ENCODE data around the gene BAIAP2L2.

GRCh38 chr22:38067028-38067415, 43.5 kb downstream of the BAIAP2L2 start:
- no peak for TF ChIP-seq ZFP30 (CRISPR knock-in tag; IDR thresholded peaks at IDR 0.05)
- no peak for TF ChIP-seq PPARA (CRISPR knock-in tag; IDR thresholded peaks at IDR 0.05; ENCODE audit: borderline replicate concordance)
- TF ChIP-seq CREB5 (CRISPR knock-in tag; IDR thresholded peaks at IDR 0.05; ENCODE audit: low read depth): no peak
- TF ChIP-seq ZNF8 (CRISPR knock-in tag; IDR thresholded peaks at IDR 0.05): no peak
- TF ChIP-seq ARNTL (CRISPR knock-in tag; IDR thresholded peaks at IDR 0.05; ENCODE audit: borderline replicate concordance, low read depth): no peak

Data from SK-N-SH treated with all-trans-retinoic acid at 6 μM for 48 hours (cell line).